Measurements from ENCODE around the gene COA4.

DNA sequence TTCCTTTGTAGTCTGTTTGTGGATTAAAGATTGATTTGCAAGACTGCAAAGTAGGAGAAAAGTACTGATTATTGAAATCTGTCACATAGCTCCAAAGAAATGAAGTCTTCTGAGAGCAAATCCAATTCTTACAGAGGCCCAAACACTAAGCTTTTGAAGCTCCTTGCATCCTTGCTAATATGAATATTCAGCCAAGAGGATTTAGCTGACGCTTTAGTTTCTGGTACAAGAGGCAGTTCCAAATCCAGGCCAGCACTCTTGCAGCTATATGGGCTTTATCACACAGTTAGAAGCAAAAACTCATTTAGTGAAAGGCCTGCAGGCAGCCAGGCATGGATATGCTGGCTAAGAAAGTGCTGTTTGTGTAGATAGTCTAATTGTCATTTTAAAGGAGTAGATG is 12.9 kb upstream of the COA4 start:
- TF ChIP-seq GATA3 (IDR thresholded peaks at IDR 0.05; ENCODE audit: low read depth, low read length) (no peak), GATA2 (IDR thresholded peaks at IDR 0.05; ENCODE audit: low read depth, low read length) (no peak)

Data from SH-SY5Y (cell line).